GM10266 (cell line): Measurements from ENCODE around the gene FOXD1.

Experiments used
- DNase-seq: peaks from one replicate; pipeline ENCODE4 v3.0.0; 2012; ENCODE audit errors: extremely low spot score
- CTCF ChIP-seq: IDR thresholded peaks from 2 replicates; pipeline ENCODE4 v1.5.1; 2012; ENCODE audit warnings: mild to moderate bottlenecking, low read depth; ENCODE audit not compliant: control insufficient read depth, insufficient read depth; ENCODE audit errors: missing control alignments

FOXD1 gene

DNA sequence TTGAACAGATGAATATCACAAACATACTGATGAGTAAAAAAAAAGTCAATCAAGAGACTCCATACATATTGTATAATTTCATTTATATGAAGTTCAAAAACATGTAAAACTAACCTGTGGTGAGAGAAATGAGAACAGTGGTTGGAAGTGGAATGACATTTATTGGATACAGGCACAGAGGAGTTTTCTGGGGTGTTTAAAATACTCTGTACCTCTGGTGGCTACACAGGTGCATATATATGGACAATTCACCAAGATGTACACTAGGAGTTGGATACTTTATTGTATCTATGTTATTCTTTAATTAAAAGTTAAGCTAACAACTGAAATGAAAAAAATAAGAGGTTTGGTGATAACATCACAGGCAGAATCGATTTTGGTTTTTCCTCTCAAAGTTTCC lies 14.1 kb downstream of the FOXD1 start:
- no peak for TF ChIP-seq CTCF

GRCh38 chr5:73433982-73434342 lies 14.6 kb downstream of the FOXD1 start:
- no peak for TF ChIP-seq CTCF
- DNase-seq, result no peak

More for the DNA sequence above, 14.1 kb downstream of the FOXD1 start:
- no peak for DNase-seq

DNA sequence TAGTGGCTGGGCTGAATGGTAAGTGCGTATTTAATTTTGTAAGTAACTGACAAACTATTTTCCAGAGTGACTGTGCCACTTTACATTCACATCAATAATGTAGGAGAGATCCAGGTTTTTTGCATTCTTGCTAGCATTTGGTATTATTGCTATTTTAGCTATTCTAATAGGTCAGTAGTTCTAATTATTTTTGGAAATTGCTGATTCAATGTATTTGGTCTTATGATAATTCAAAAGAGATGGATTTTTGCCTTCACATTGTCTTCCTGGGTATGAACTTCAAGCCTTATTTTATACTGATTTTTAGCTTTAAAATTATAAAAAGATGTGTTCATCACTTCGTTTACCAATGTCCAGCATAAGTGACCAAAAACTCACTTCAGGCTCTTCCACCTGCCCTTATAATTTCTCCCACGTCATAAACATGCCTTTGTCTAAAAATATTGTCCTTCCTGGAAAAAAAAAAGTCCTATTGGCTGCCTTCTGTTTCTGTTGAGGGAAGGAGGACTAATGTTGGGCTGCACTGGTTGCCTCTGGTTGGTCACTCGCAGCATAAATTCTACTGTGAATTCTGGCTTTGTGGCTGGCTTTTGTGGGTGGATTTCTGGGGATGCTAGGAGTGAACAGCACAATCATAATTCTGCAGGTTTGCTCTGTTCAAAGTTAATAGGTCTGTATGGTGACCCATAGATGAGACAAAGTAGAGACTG lies 15.2 kb downstream of the FOXD1 start:
- DNase-seq, result no peak

GRCh38 chr5:73431204-73431851 lies 17.2 kb downstream of the FOXD1 start:
- no peak for TF ChIP-seq CTCF
- DNase-seq, result no peak

More for the DNA sequence above, 15.2 kb downstream of the FOXD1 start:
- TF ChIP-seq CTCF, result no peak

GRCh38 chr5:73426034-73426433 lies 22.5 kb downstream of the FOXD1 start:
- no peak for DNase-seq
- no peak for TF ChIP-seq CTCF

DNA sequence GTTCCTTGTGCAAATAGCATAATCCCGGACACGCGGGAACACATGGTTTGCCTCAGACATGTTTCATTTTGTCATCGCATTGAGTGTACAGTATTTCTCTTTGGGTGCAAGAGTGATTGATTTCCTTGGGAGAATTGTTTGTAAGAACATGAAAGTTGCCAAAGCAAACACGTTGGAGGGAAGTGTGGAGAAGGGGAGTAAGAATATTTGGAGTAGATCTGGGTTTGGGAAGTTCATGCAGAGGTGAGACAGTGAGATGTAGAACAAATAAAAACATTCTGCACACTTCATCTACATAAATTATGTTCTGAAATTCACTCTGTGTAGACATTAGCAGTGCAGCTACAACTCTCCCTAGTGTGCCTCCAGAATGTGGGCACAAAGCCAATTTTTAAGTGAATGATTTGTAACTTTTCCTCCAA lies 24.0 kb downstream of the FOXD1 start:
- TF ChIP-seq CTCF, result no peak
- DNase-seq, result no peak

DNA sequence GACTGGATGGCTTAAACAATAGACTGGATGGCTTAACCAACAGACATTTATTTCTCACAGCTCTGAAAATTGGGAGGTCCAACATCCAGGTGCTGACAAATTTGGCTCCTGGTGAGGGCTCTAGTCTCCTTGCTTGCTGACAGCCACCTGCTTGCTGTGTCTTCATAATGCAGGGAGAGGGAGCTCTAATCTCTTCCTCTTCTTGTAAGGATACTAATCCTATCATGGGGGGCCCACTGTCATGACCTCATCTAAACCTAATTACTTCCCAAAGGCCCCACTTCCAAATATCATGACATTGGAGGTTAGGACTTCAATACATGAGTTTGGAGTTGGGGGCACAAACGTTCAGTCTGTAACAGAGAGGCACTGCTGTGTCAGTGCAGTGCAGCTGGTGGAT lies 26.4 kb downstream of the FOXD1 start:
- no peak for DNase-seq

More for the DNA sequence above, 26.4 kb downstream of the FOXD1 start:
- TF ChIP-seq CTCF, result no peak
